Measurements from ENCODE around the gene GADD45A. TPM values are rescaled to one million over a fixed set of nuclear protein-coding genes. Genes with fewer than 3 reads are reported as not detected.

Gene GADD45A
- total RNA-seq, 2 experiments from 2014 or later, result 30.2 to 33.7 TPM

- DNase-seq (no peak), ATAC-seq (no peak)
- CTCF ChIA-PET, result interaction anchor here (1.2 to 1.7 kb wide), 3 partner anchors 9 to 114 kb away, joined by 3 to 5 read pairs (median 4); partner anchors contain the start of gene GADD45A
- H3K27ac Mint-ChIP-seq, result no peak overlapping the region
- H3K4me3 Mint-ChIP-seq, result no peak overlapping the region
- no peaks in the 10 kb centered on the region for H3K36me3 Mint-ChIP-seq
- H3K9me3 Mint-ChIP-seq (ENCODE audit: low read depth), result no peaks in the 10 kb centered on the region
- H3K27me3 Mint-ChIP-seq, result peaks cover 10% of the 10 kb centered on the region
- H3K4me1 Mint-ChIP-seq, result peaks cover 24% of the 10 kb centered on the region
Measured at GRCh38 chr1:67676287-67676686, 8.7 kb upstream of the GADD45A start.

GRCh38 chr1:67676946-67677345 lies 8.1 kb upstream of the GADD45A start:
- ATAC-seq, result no peak
- CTCF ChIA-PET, result interaction anchor here (1.7 kb wide), 1 partner anchor 9 kb away, joined by 5 read pairs; the partner anchor contains the start of gene GADD45A
- no peak overlapping the region for H3K4me3 Mint-ChIP-seq

GRCh38 chr1:67677408-67677807 lies 7.6 kb upstream of the GADD45A start:
- H3K4me3 Mint-ChIP-seq, result no peak overlapping the region
- ATAC-seq (no peak), DNase-seq (no peak)
- H3K4me1 Mint-ChIP-seq, result peaks cover 24% of the 10 kb centered on the region
- no peak overlapping the region for H3K27ac Mint-ChIP-seq
- no peaks in the 10 kb centered on the region for H3K9me3 Mint-ChIP-seq (ENCODE audit: low read depth)
- H3K36me3 Mint-ChIP-seq, result no peaks in the 10 kb centered on the region
- CTCF ChIA-PET, result interaction anchor here (1.7 kb wide), 1 partner anchor 8 kb away, joined by 5 read pairs; the partner anchor contains the start of gene GADD45A
- peaks cover 3% of the 10 kb centered on the region for H3K27me3 Mint-ChIP-seq

More at GRCh38 chr1:67676946-67677345, 8.1 kb upstream of the GADD45A start:
- Mint-ChIP-seq H3K27ac (no peak overlapping the region), H3K4me1 (peaks cover 24% of the 10 kb centered on the region), H3K9me3 (ENCODE audit: low read depth) (no peaks in the 10 kb centered on the region), H3K36me3 (no peaks in the 10 kb centered on the region), H3K27me3 (peaks cover 6% of the 10 kb centered on the region)
- DNase-seq, result no peak

- no peak for DNase-seq
- no peak overlapping the region for H3K27ac Mint-ChIP-seq
Measured at GRCh38 chr1:67677930-67678329, 7.1 kb upstream of the GADD45A start.

GRCh38 chr1:67679691-67680090 lies 5.3 kb upstream of the GADD45A start:
- Mint-ChIP-seq H3K27me3 (no peaks in the 10 kb centered on the region), H3K27ac (no peak overlapping the region), H3K4me1 (peaks cover 31% of the 10 kb centered on the region), H3K9me3 (ENCODE audit: low read depth) (no peaks in the 10 kb centered on the region), H3K36me3 (no peaks in the 10 kb centered on the region), H3K4me3 (no peak overlapping the region)
- DNase-seq (no peak), ATAC-seq (no peak)
- CTCF ChIA-PET, result no interaction called here

More at GRCh38 chr1:67677930-67678329, 7.1 kb upstream of the GADD45A start:
- no peak for ATAC-seq
- CTCF ChIA-PET, result interaction anchor here (1.0 kb wide), 1 partner anchor 60 kb away, joined by 3 read pairs; no protein-coding TSS in a partner anchor
- Mint-ChIP-seq H3K4me1 (peaks cover 25% of the 10 kb centered on the region), H3K9me3 (ENCODE audit: low read depth) (no peaks in the 10 kb centered on the region), H3K36me3 (no peaks in the 10 kb centered on the region), H3K27me3 (no peaks in the 10 kb centered on the region), H3K4me3 (no peak overlapping the region)

GRCh38 chr1:67680486-67680885 lies 4.5 kb upstream of the GADD45A start:
- no peaks in the 10 kb centered on the region for H3K9me3 Mint-ChIP-seq (ENCODE audit: low read depth)
- no peak overlapping the region for H3K4me3 Mint-ChIP-seq
- H3K4me1 Mint-ChIP-seq, result peaks cover 23% of the 10 kb centered on the region
- DNase-seq, result no peak
- H3K27me3 Mint-ChIP-seq, result no peaks in the 10 kb centered on the region
- no peaks in the 10 kb centered on the region for H3K36me3 Mint-ChIP-seq
- CTCF ChIA-PET, result no interaction called here
- no peak overlapping the region for H3K27ac Mint-ChIP-seq
- no peak for ATAC-seq

GRCh38 chr1:67682659-67683197 lies 2.3 kb upstream of the GADD45A start:
- Mint-ChIP-seq H3K4me1 (peaks cover 28% of the 10 kb centered on the region), H3K9me3 (ENCODE audit: low read depth) (no peaks in the 10 kb centered on the region), H3K36me3 (peaks cover 11% of the 10 kb centered on the region), H3K4me3 (no peak overlapping the region), H3K27ac (no peak overlapping the region), H3K27me3 (no peaks in the 10 kb centered on the region)
- CTCF ChIA-PET, result no interaction called here
- no peak for ATAC-seq
- no peak for DNase-seq

GRCh38 chr1:67683316-67683715 lies 1.7 kb upstream of the GADD45A start:
- Mint-ChIP-seq H3K36me3 (peaks cover 15% of the 10 kb centered on the region), H3K4me1 (peaks cover 31% of the 10 kb centered on the region), H3K4me3 (no peak overlapping the region), H3K9me3 (ENCODE audit: low read depth) (no peaks in the 10 kb centered on the region), H3K27ac (no peak overlapping the region), H3K27me3 (no peaks in the 10 kb centered on the region)
- CTCF ChIA-PET, result interaction anchor here (1.7 kb wide), 1 partner anchor 9 kb away, joined by 8 read pairs; no protein-coding TSS in a partner anchor
- ATAC-seq (no peak), DNase-seq (no peak)

GRCh38 chr1:67683766-67684525 lies 1.1 kb upstream of the GADD45A start:
- no peak for ATAC-seq
- H3K36me3 Mint-ChIP-seq, result peaks cover 21% of the 10 kb centered on the region
- DNase-seq, result peak; percentile 52
- peak overlapping the region; percentile 99 for H3K27ac Mint-ChIP-seq
- CTCF ChIA-PET, result interaction anchor here (1.0 to 3.6 kb wide), 3 partner anchors 10 to 81 kb away, joined by 4 to 19 read pairs (median 8); no protein-coding TSS in a partner anchor
- H3K9me3 Mint-ChIP-seq (ENCODE audit: low read depth), result no peaks in the 10 kb centered on the region
- H3K27me3 Mint-ChIP-seq, result no peaks in the 10 kb centered on the region
- H3K4me3 Mint-ChIP-seq, result peak overlapping the region; percentile 96
- peaks cover 35% of the 10 kb centered on the region for H3K4me1 Mint-ChIP-seq

- H3K4me1 Mint-ChIP-seq, result peaks cover 38% of the 10 kb centered on the region
- peak overlapping the region; percentile 96 for H3K4me3 Mint-ChIP-seq
- ATAC-seq, result no peak
- CTCF ChIA-PET, result interaction anchor here (1.0 to 3.6 kb wide), 5 partner anchors 8 to 123 kb away, joined by 4 to 19 read pairs (median 5); no protein-coding TSS in a partner anchor
- H3K36me3 Mint-ChIP-seq, result peaks cover 24% of the 10 kb centered on the region
- no peak for DNase-seq
- H3K9me3 Mint-ChIP-seq (ENCODE audit: low read depth), result no peaks in the 10 kb centered on the region
- no peaks in the 10 kb centered on the region for H3K27me3 Mint-ChIP-seq
- H3K27ac Mint-ChIP-seq, result peak overlapping the region; percentile 99
Measured at GRCh38 chr1:67684526-67685066, 405 bp upstream of the GADD45A start.

- no peaks in the 10 kb centered on the region for H3K27me3 Mint-ChIP-seq
- ATAC-seq (peak; percentile 20), DNase-seq (peak; percentile 76)
- H3K4me3 Mint-ChIP-seq, result peak overlapping the region; percentile 96
- peaks cover 38% of the 10 kb centered on the region for H3K4me1 Mint-ChIP-seq
- no peaks in the 10 kb centered on the region for H3K9me3 Mint-ChIP-seq (ENCODE audit: low read depth)
- CTCF ChIA-PET, result interaction anchor here (0.6 to 3.6 kb wide), 6 partner anchors 9 to 746 kb away, joined by 3 to 19 read pairs (median 4); no protein-coding TSS in a partner anchor
- peak overlapping the region; percentile 99 for H3K27ac Mint-ChIP-seq
- peaks cover 28% of the 10 kb centered on the region for H3K36me3 Mint-ChIP-seq
Measured at GRCh38 chr1:67685558-67686266, 711 bp downstream of the GADD45A start.

GRCh38 chr1:67686267-67687197 lies 1.5 kb downstream of the GADD45A start:
- H3K9me3 Mint-ChIP-seq (ENCODE audit: low read depth), result no peaks in the 10 kb centered on the region
- no peaks in the 10 kb centered on the region for H3K27me3 Mint-ChIP-seq
- ATAC-seq, result peak; percentile 13
- peak; percentile 82 for DNase-seq
- peaks cover 38% of the 10 kb centered on the region for H3K4me1 Mint-ChIP-seq
- H3K4me3 Mint-ChIP-seq, result peak overlapping the region; percentile 96
- CTCF ChIA-PET, result interaction anchor here (0.7 to 3.6 kb wide), 5 partner anchors 10 to 186 kb away, joined by 3 to 19 read pairs (median 5); no protein-coding TSS in a partner anchor
- peaks cover 28% of the 10 kb centered on the region for H3K36me3 Mint-ChIP-seq
- peak overlapping the region; percentile 99 for H3K27ac Mint-ChIP-seq

Data from activated CD8-positive, alpha-beta memory T cell treated with anti-CD3 and anti-CD28 coated beads, Interleukin-2, amount 10 ng/mL, durations not matched to agents 7 days and 5 days (primary cell).